Measurements from ENCODE around the gene KBTBD7. TPM values are rescaled to one million over a fixed set of nuclear protein-coding genes. Genes with fewer than 3 reads are reported as not detected.

KBTBD7 gene
- total and polyA plus RNA-seq, 10 donors: 2.8 to 14.9 (median 9.2) TPM

- intact Hi-C loops (cut with DNase I; ENCODE audit: low total_unique reads): no loop called here
- Histone ChIP-seq H3K27me3 (replicated peaks in 1 of 7) (no peaks in the 10 kb centered on the region), H3K4me3 (no peak overlapping the region), H3K27ac (no peak overlapping the region), H3K9me3 (peaks cover 11 to 42% (median 36%) of the 10 kb centered on the region in 8 donors), H3K36me3 (peaks cover 0 to 14% (median 0%) of the 10 kb centered on the region in 6 donors), H3K4me1 (no peaks in the 10 kb centered on the region)
- WGBS, 5 donors: 73 to 89% (median 82%) methylated on average over 2 of the region's 2 CpGs
- TF ChIP-seq POLR2AphosphoS5 (IDR thresholded peaks at IDR 0.05) (no peak), CTCF (IDR thresholded peaks at IDR 0.05 in 8 of 11, conservative IDR thresholded peaks at IDR 0.05 in 3 of 11) (no peak), POLR2A (IDR thresholded peaks at IDR 0.05) (no peak)
- DNase-seq: no peak
These were observed 49.8 kb downstream of the KBTBD7 start for GRCh38 chr13:41144576-41144975.

Other genes starting within 250 kb of the KBTBD7 start
- gene ELF1, start 175.3 kb downstream of the KBTBD7 start, total RNA-seq: 100 to 1,000 TPM; 107 to 146 (median 124) TPM
- gene ELF1, start 175.3 kb downstream of the KBTBD7 start, polyA plus RNA-seq: 10 to 100 TPM; 18.0 to 33.7 (median 28.3) TPM
- 1 to 10 TPM; 7.0 to 9.2 (median 8.0) TPM for gene WBP4, start 133.1 kb downstream of the KBTBD7 start, total RNA-seq
- gene WBP4, start 133.1 kb downstream of the KBTBD7 start, polyA plus RNA-seq: 1 to 10 TPM; 7.9 to 9.1 (median 9.0) TPM
- 10 to 100 TPM in 1 of 7 donors, 1 to 10 TPM in 6; 5.0 to 10.0 (median 6.0) TPM for gene KBTBD6, start 61.8 kb downstream of the KBTBD7 start, total RNA-seq
- 1 to 10 TPM; 2.4 to 3.8 (median 3.7) TPM for gene KBTBD6, start 61.8 kb downstream of the KBTBD7 start, polyA plus RNA-seq
- gene MTRF1, start 69.0 kb upstream of the KBTBD7 start, total RNA-seq: 10 to 100 TPM; 13.4 to 17.4 (median 16.0) TPM
- gene MTRF1, start 69.0 kb upstream of the KBTBD7 start, polyA plus RNA-seq: 10 to 100 TPM; 10.6 to 17.8 (median 16.1) TPM
- 10 to 100 TPM; 22.9 to 45.3 (median 27.7) TPM for gene NAA16, start 116.7 kb upstream of the KBTBD7 start, total RNA-seq
- 10 to 100 TPM in 2 of 3 donors, 1 to 10 TPM in 1; 8.1 to 10.2 (median 10.1) TPM for gene NAA16, start 116.7 kb upstream of the KBTBD7 start, polyA plus RNA-seq

Measured in spleen (tissue), 11 donors.